ENCODE data around the gene EPC2. TPM values are rescaled to one million over a fixed set of nuclear protein-coding genes. Genes with fewer than 3 reads are reported as not detected.

The EPC2 gene
- total RNA-seq, 1 experiment from 2014 or later, result 20.3 TPM

GRCh38 chr2:148746973-148747372 lies 102.4 kb downstream of the EPC2 start:
- Mint-ChIP-seq H3K36me3 (no peaks in the 10 kb centered on the region), H3K27ac (peak overlapping the region; percentile 26), H3K9me3 (no peaks in the 10 kb centered on the region), H3K4me3 (no peak overlapping the region), H3K27me3 (ENCODE audit: low read depth) (no peaks in the 10 kb centered on the region), H3K4me1 (peaks cover 51% of the 10 kb centered on the region)
- ATAC-seq, result no peak
- DNase-seq (ENCODE audit: low spot score), result no peak
- ChIA-PET POLR2A (no interaction called here), CTCF (no interaction called here)
- no peak for TF ChIP-seq JUN (CRISPR knock-in tag; IDR thresholded peaks at IDR 0.05)

- Mint-ChIP-seq H3K27ac (peak overlapping the region; percentile 66), H3K27me3 (ENCODE audit: low read depth) (no peaks in the 10 kb centered on the region), H3K9me3 (no peaks in the 10 kb centered on the region), H3K4me3 (peak overlapping the region; percentile 11; the same call in 1 of the 2 replicates), H3K36me3 (peaks cover 2% of the 10 kb centered on the region; the same call in 1 of the 2 replicates), H3K4me1 (peaks cover 59% of the 10 kb centered on the region)
- ChIA-PET CTCF (interaction anchor here (1.0 to 1.2 kb wide), 3 partner anchors 19 to 238 kb away, joined by 3 to 4 read pairs (median 3); no protein-coding TSS in a partner anchor), POLR2A (no interaction called here)
- TF ChIP-seq SMAD4 (CRISPR knock-in tag; IDR thresholded peaks at IDR 0.05) (no peak), ERG (CRISPR knock-in tag; IDR thresholded peaks at IDR 0.05) (no peak), FOXK1 (CRISPR knock-in tag; IDR thresholded peaks at IDR 0.05) (no peak), PRRX2 (CRISPR knock-in tag; IDR thresholded peaks at IDR 0.05) (no peak), ZMAT4 (CRISPR knock-in tag; IDR thresholded peaks at IDR 0.05) (no peak), ETV6 (CRISPR knock-in tag; IDR thresholded peaks at IDR 0.05) (no peak), ZNF121 (CRISPR knock-in tag; IDR thresholded peaks at IDR 0.05) (no peak), IRF2 (CRISPR knock-in tag; IDR thresholded peaks at IDR 0.05; ENCODE audit: borderline replicate concordance, low read depth) (no peak), ZNF317 (CRISPR knock-in tag; IDR thresholded peaks at IDR 0.05; ENCODE audit: borderline replicate concordance, low read depth) (no peak), RELA (CRISPR knock-in tag; IDR thresholded peaks at IDR 0.05; ENCODE audit: borderline replicate concordance) (no peak), ZSCAN18 (CRISPR knock-in tag; IDR thresholded peaks at IDR 0.05) (no peak), FOXP4 (CRISPR knock-in tag; IDR thresholded peaks at IDR 0.05) (no peak), ATF2 (CRISPR knock-in tag; IDR thresholded peaks at IDR 0.05; ENCODE audit: borderline replicate concordance, low read depth) (no peak), ZNF671 (CRISPR knock-in tag; IDR thresholded peaks at IDR 0.05) (no peak), GABPB1 (CRISPR knock-in tag; IDR thresholded peaks at IDR 0.05) (no peak), MLX (CRISPR knock-in tag; IDR thresholded peaks at IDR 0.05) (no peak)
- DNase-seq (ENCODE audit: low spot score) (no peak), ATAC-seq (peak; percentile 73)
These were observed 107.4 kb downstream of the EPC2 start for GRCh38 chr2:148751907-148752306.

All from WTC11 (cell line).